ENCODE data around the gene TBKBP1. TPM values are rescaled to one million over a fixed set of nuclear protein-coding genes. Genes with fewer than 3 reads are reported as not detected.

TBKBP1 gene
- total and polyA plus RNA-seq, 9 of the 15 experiments (the other 6 are each of a cell fraction or from before 2014, with no cell fraction given): 0.03 to 15.6 (median 6.8) TPM

GRCh38 chr17:47649153-47649971 lies 44.6 kb upstream of the TBKBP1 start, which contains the start of gene KPNB1 (continued):
- peak; percentile 56; the same call in 1 of the 2 replicates for TF ChIP-seq THAP7 (CRISPR knock-in tag; IDR thresholded peaks at IDR 0.05)
- peak; percentile 84 for TF ChIP-seq RFX1 (IDR thresholded peaks at IDR 0.05)
- peak; percentile 91 for TF ChIP-seq POLR2G (IDR thresholded peaks at IDR 0.05; ENCODE audit: low read depth, low read length)
- no peak for TF ChIP-seq ZEB2 (IDR thresholded peaks at IDR 0.05)
- peak; percentile 43; the same call in 1 of the 2 replicates for TF ChIP-seq ETS1 (conservative IDR thresholded peaks at IDR 0.05; ENCODE audit: control insufficient read depth, low read depth, low read length)
- no peak for TF ChIP-seq SIRT6 (IDR thresholded peaks at IDR 0.05; ENCODE audit: low read depth, low read length)
- peak; percentile 80 for TF ChIP-seq ZBTB33 (CRISPR knock-in tag; IDR thresholded peaks at IDR 0.05)
- TF ChIP-seq FOXK2 (conservative IDR thresholded peaks at IDR 0.05 in 1 of 2, IDR thresholded peaks at IDR 0.05 in 1 of 2; ENCODE audit: low read depth in 2 of 2): peak; percentile 26 to 37; a peak in 3 of 4 replicates
- peak; percentile 69 for TF ChIP-seq FOXP1 (CRISPR knock-in tag; IDR thresholded peaks at IDR 0.05)
- no peak for TF ChIP-seq PURB (CRISPR knock-in tag; IDR thresholded peaks at IDR 0.05; ENCODE audit: low read depth)
- no peak for TF ChIP-seq KHSRP (IDR thresholded peaks at IDR 0.05)
- TF ChIP-seq RNF2 (IDR thresholded peaks at IDR 0.05): peak; percentile 85
- no peak for TF ChIP-seq COPS2 (conservative IDR thresholded peaks at IDR 0.05)
- TF ChIP-seq NCOA6 (IDR thresholded peaks at IDR 0.05): no peak
- TF ChIP-seq ZNF232 (CRISPR knock-in tag; IDR thresholded peaks at IDR 0.05): no peak
- TF ChIP-seq, protein P1, sequence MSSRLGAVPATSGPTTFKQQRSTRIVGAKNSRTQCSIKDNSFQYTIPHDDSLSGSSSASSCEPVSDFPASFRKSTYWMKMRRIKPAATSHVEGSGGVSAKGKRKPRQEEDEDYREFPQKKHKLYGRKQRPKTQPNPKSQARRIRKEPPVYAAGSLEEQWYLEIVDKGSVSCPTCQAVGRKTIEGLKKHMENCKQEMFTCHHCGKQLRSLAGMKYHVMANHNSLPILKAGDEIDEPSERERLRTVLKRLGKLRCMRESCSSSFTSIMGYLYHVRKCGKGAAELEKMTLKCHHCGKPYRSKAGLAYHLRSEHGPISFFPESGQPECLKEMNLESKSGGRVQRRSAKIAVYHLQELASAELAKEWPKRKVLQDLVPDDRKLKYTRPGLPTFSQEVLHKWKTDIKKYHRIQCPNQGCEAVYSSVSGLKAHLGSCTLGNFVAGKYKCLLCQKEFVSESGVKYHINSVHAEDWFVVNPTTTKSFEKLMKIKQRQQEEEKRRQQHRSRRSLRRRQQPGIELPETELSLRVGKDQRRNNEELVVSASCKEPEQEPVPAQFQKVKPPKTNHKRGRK (tag; IDR thresholded peaks at IDR 0.05): no peak
- TF ChIP-seq HNRNPLL (IDR thresholded peaks at IDR 0.05; ENCODE audit: low read depth, low read length, poor library complexity, severe bottlenecking): peak; percentile 27
- TF ChIP-seq TRIM25 (IDR thresholded peaks at IDR 0.05; ENCODE audit: borderline replicate concordance): no peak
- TF ChIP-seq SMARCB1 (IDR thresholded peaks at IDR 0.05; ENCODE audit: insufficient read length, low read depth): no peak
- TF ChIP-seq CBX8 (IDR thresholded peaks at IDR 0.05; ENCODE audit: borderline replicate concordance, extremely low read depth, low read depth, low read length, poor library complexity, severe bottlenecking): no peak
- peak; percentile 99 for TF ChIP-seq BCOR (IDR thresholded peaks at IDR 0.05)
